HEK293T (cell line): ENCODE measurements around the gene FTSJ3.
"Not testable (repeated sequence)": the region's sequence is repeated elsewhere in the genome, so short reads cannot be mapped to it uniquely, and the experiment has no call there.

Source experiments
- CTCF ChIA-PET: fragments of 350-600 bp; formaldehyde crosslinking; extraction: SDS; loops from one replicate; lab custom pipeline; 2021; ENCODE audit warnings: antibody characterized with exemption, inconsistent platforms; lab: Yijun Ruan, JAX
- POLR2A ChIA-PET: fragments of 350-600 bp; formaldehyde crosslinking; extraction: SDS; loops from one replicate; lab custom pipeline; 2020; ENCODE audit warnings: antibody characterized with exemption, inconsistent platforms; lab: Yijun Ruan, JAX
- DNase-seq: peaks from one replicate; pipeline ENCODE4 v3.0.0; 2012; ENCODE audit warnings: mixed read lengths; ENCODE audit errors: extremely low spot score
- ARNT ChIP-seq: fragments of 450-650 bp; IDR thresholded peaks from 2 replicates; pipeline ENCODE4 v1.6.1; 2017; ENCODE audit warnings: mild to moderate bottlenecking
- BHLHE40 ChIP-seq: fragments of 450-650 bp; IDR thresholded peaks from 2 replicates; pipeline ENCODE4 v1.6.1; 2016; ENCODE audit warnings: mild to moderate bottlenecking, moderate library complexity, borderline replicate concordance
- CTBP1 ChIP-seq: fragments of 450-650 bp; IDR thresholded peaks from 2 replicates; pipeline ENCODE4 v1.6.1; 2016; ENCODE audit warnings: borderline replicate concordance
- ELF4 ChIP-seq: fragments of 450-650 bp; IDR thresholded peaks from 2 replicates; pipeline ENCODE4 v1.6.1; 2017; ENCODE audit warnings: antibody characterized with exemption
- FOXA1 ChIP-seq: fragments of 450-650 bp; IDR thresholded peaks from 2 replicates; pipeline ENCODE4 v1.6.1; 2016; ENCODE audit warnings: mild to moderate bottlenecking
- FOXK2 ChIP-seq: fragments of 450-650 bp; IDR thresholded peaks from 2 replicates; pipeline ENCODE4 v1.6.1; 2016; ENCODE audit warnings: mild to moderate bottlenecking
- FOXM1 ChIP-seq: fragments of 450-650 bp; IDR thresholded peaks from 2 replicates; pipeline ENCODE4 v1.6.1; 2017; ENCODE audit warnings: mild to moderate bottlenecking, borderline replicate concordance
- HDGF ChIP-seq: fragments of 450-650 bp; IDR thresholded peaks from 2 replicates; pipeline ENCODE4 v1.6.1; 2017; ENCODE audit warnings: antibody characterized with exemption, borderline replicate concordance
- L3MBTL2 ChIP-seq: fragments of 450-650 bp; conservative IDR thresholded peaks from 2 replicates; pipeline ENCODE4 v1.6.1; 2016; ENCODE audit warnings: mild to moderate bottlenecking
- LEF1 ChIP-seq: fragments of 450-650 bp; IDR thresholded peaks from 2 replicates; pipeline ENCODE4 v1.6.1; 2017; ENCODE audit warnings: mild to moderate bottlenecking, borderline replicate concordance
- NFRKB ChIP-seq: fragments of 450-650 bp; IDR thresholded peaks from 2 replicates; pipeline ENCODE4 v1.6.1; 2016; ENCODE audit warnings: mild to moderate bottlenecking, moderate library complexity
- SP1 ChIP-seq: fragments of 450-650 bp; IDR thresholded peaks from 2 replicates; pipeline ENCODE4 v1.6.1; 2017
- SUZ12 ChIP-seq: fragments of 450-650 bp; IDR thresholded peaks from 2 replicates; pipeline ENCODE4 v1.6.1; 2016; ENCODE audit warnings: mild to moderate bottlenecking
- TARDBP ChIP-seq: fragments of 450-650 bp; IDR thresholded peaks from 2 replicates; pipeline ENCODE4 v1.6.1; 2016
- ZNF384 ChIP-seq: fragments of 450-650 bp; IDR thresholded peaks from 2 replicates; pipeline ENCODE4 v1.6.1; 2016
- TF ChIP-seq, protein P1 (sequence below): fragments of 450-650 bp; IDR thresholded peaks from 2 replicates; pipeline ENCODE4 v1.6.1; 2016

The FTSJ3 gene

DNA sequence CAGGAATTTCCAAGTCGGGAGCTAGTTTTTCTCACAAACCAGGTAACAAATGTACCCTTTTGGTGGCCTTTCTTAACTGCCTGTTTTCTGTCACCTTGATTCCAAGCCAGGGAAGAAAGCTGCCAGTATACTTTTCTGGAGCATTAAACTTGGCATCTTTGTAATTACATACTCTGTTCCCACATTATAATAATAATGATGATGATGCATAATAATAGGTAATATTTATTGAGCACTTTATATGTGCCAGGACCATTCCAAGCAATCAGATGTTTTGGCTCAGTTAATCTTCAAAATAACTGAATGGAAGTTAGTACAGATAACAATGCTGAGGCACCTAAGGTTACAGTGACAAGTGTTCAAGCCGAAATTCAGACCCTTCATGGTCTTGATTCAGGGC, 11.3 kb downstream of the FTSJ3 start:
- ChIA-PET CTCF (no interaction called here), POLR2A (interaction anchor here (1.5 to 4.2 kb wide), 2 partner anchors 11 to 43 kb away, joined by 5 to 32 read pairs; partner anchors contain the start of genes CCDC47, DDX42, FTSJ3 and PSMC5)
- no peak for DNase-seq

GRCh38 chr17:63809970-63810369, 17.5 kb downstream of the FTSJ3 start:
- CTCF ChIA-PET: no interaction called here
- no peak for DNase-seq
- TF ChIP-seq SP1: no peak
- TF ChIP-seq LEF1: no peak
- no peak for TF ChIP-seq CTBP1
- TF ChIP-seq HDGF: no peak
- TF ChIP-seq BHLHE40: no peak
- TF ChIP-seq, protein P1, sequence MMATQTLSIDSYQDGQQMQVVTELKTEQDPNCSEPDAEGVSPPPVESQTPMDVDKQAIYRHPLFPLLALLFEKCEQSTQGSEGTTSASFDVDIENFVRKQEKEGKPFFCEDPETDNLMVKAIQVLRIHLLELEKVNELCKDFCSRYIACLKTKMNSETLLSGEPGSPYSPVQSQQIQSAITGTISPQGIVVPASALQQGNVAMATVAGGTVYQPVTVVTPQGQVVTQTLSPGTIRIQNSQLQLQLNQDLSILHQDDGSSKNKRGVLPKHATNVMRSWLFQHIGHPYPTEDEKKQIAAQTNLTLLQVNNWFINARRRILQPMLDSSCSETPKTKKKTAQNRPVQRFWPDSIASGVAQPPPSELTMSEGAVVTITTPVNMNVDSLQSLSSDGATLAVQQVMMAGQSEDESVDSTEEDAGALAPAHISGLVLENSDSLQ: no peak
- TF ChIP-seq SUZ12: no peak
- TF ChIP-seq ELF4: no peak
- no peak for TF ChIP-seq FOXM1
- POLR2A ChIA-PET: interaction anchor here (1.3 to 1.8 kb wide), 2 partner anchors 17 to 36 kb away, joined by 3 to 6 read pairs; partner anchors contain the start of genes CCDC47, DDX42 and PSMC5

More for the DNA sequence above, 11.3 kb downstream of the FTSJ3 start:
- TF ChIP-seq ARNT: no peak
- no peak for TF ChIP-seq LEF1
- TF ChIP-seq SP1: no peak
- TF ChIP-seq NFRKB: no peak

- DNase-seq: no peak
- POLR2A ChIA-PET: interaction anchor here (1.2 to 1.4 kb wide), 2 partner anchors 9 to 21 kb away, joined by 3 to 5 read pairs; partner anchors contain the start of gene PSMC5
- no peak for TF ChIP-seq FOXM1
- TF ChIP-seq FOXK2: no peak
- no peak for TF ChIP-seq TARDBP
- no peak for TF ChIP-seq SP1
- TF ChIP-seq BHLHE40: no peak
- TF ChIP-seq ELF4: no peak
- no peak for TF ChIP-seq CTBP1
- no peak for TF ChIP-seq HDGF
- no peak for TF ChIP-seq LEF1
- TF ChIP-seq ZNF384: no peak
- TF ChIP-seq NFRKB: no peak
- TF ChIP-seq FOXA1: no peak
- TF ChIP-seq, protein P1: no peak
- no peak for TF ChIP-seq L3MBTL2
- TF ChIP-seq ARNT: no peak
- TF ChIP-seq SUZ12: no peak
- CTCF ChIA-PET: no interaction called here
Measured at GRCh38 chr17:63805591-63805990, 21.9 kb downstream of the FTSJ3 start.

DNA sequence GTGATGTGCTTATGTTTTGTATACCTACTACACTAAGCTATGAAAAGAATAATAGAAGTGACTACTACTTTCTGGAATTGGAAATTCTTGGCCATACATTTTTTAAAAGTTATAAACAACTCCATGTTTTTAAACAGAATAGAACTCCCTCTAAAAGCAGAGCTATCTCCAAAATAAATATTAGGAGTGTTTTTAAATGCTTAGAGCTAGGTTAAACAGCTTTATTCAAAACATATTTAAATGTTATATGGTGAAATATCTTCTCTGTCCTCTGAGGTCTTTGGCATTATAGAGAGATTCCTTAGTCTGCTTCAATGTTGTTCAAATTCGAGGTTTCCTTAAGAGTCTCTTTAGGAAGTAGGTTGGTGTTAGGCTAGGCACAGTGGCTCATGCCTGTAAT, 23.1 kb downstream of the FTSJ3 start:
- TF ChIP-seq, protein P1: no peak
- TF ChIP-seq LEF1: no peak
- TF ChIP-seq NFRKB: no peak
- no peak for TF ChIP-seq ZNF384
- no peak for TF ChIP-seq SUZ12
- TF ChIP-seq FOXA1: no peak
- TF ChIP-seq FOXM1: no peak
- no peak for TF ChIP-seq ARNT
- TF ChIP-seq SP1: no peak
- no peak for TF ChIP-seq BHLHE40
- TF ChIP-seq CTBP1: no peak
- TF ChIP-seq FOXK2: no peak
- no peak for TF ChIP-seq ELF4
- TF ChIP-seq HDGF: no peak
- TF ChIP-seq L3MBTL2: no peak
- TF ChIP-seq TARDBP: no peak
- CTCF ChIA-PET: no interaction called here
- no peak for DNase-seq
- POLR2A ChIA-PET: interaction anchor here (0.5 to 1.4 kb wide), 4 partner anchors 10 to 31 kb away, joined by 3 to 5 read pairs (median 4); partner anchors contain the start of genes CCDC47, DDX42 and PSMC5

GRCh38 chr17:63800783-63801182, 26.7 kb downstream of the FTSJ3 start:
- CTCF ChIA-PET: no interaction called here
- POLR2A ChIA-PET: no interaction called here
- DNase-seq: no peak
- no peak for TF ChIP-seq ARNT
- no peak for TF ChIP-seq ELF4
- no peak for TF ChIP-seq TARDBP
- no peak for TF ChIP-seq FOXK2

DNA sequence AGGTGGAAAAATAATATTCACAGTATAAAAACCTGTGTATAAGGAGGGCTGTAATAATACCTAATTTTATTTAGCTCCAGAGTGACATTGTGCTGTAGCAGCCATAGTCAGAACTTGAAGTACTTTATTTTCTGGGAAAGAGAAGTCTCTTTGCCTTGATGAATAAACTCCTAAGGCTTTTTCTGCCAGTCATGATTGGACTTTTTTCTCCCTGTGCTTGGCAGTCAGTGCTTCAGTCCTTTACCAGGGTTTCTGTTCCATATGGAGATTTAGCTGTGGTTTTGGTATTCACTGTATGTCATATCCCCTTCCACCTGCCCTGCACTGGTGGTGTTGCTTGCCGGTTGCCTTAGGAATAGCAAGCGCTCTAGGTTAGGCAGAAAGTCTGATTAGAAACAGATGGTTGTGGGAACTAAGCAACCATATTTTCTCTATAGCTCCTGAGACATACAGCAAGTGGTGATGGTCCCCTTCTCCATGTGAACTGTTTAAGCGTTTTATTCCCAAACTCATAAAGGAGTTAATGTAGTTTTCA, 28.8 kb downstream of the FTSJ3 start:
- TF ChIP-seq FOXM1 (no peak), BHLHE40 (no peak), FOXK2 (no peak), CTBP1 (no peak), TARDBP (no peak), FOXA1 (no peak), L3MBTL2 (no peak), LEF1 (no peak), SUZ12 (no peak), HDGF (no peak), ARNT (no peak), ZNF384 (no peak), NFRKB (no peak), SP1 (no peak), ELF4 (no peak)
- TF ChIP-seq, protein P1: no peak
- ChIA-PET POLR2A (no interaction called here), CTCF (no interaction called here)
- DNase-seq: no peak

GRCh38 chr17:63796375-63796774, 31.1 kb downstream of the FTSJ3 start:
- POLR2A ChIA-PET: interaction anchor here (1.0 kb wide), 1 partner anchor 22 kb away, joined by 6 read pairs; the partner anchor contains the start of genes CCDC47 and DDX42
- DNase-seq: not testable (repeated sequence)
- CTCF ChIA-PET: interaction anchor here (0.6 kb wide), 1 partner anchor 155 kb away, joined by 3 read pairs; no protein-coding TSS in a partner anchor
